Uterus (tissue), 2 donors: ENCODE results near the gene G6PC3.

ENCODE experiments used
- POLR2A ChIP-seq, 2 donors: fragments of 450-650 bp; IDR thresholded peaks; one replicate each; pipeline ENCODE4 v1.6.1; 2016; ENCODE audit warnings: antibody characterized with exemption in 2 of 2, mild to moderate bottlenecking in 1 of 2, moderate library complexity in 1 of 2
- TF ChIP-seq, protein P1 (sequence below), 4 experiments: fragments of 200-600 bp in 2 of 4; fragments of 450-650 bp in 2 of 4; sonication (generic) in 2 of 4; IDR thresholded peaks; one replicate each; pipeline ENCODE4 v1.5.1; 2016 to 2019; ENCODE audit warnings: antibody characterized with exemption in 4 of 4, mild to moderate bottlenecking in 2 of 4, moderate library complexity in 1 of 4

DNA sequence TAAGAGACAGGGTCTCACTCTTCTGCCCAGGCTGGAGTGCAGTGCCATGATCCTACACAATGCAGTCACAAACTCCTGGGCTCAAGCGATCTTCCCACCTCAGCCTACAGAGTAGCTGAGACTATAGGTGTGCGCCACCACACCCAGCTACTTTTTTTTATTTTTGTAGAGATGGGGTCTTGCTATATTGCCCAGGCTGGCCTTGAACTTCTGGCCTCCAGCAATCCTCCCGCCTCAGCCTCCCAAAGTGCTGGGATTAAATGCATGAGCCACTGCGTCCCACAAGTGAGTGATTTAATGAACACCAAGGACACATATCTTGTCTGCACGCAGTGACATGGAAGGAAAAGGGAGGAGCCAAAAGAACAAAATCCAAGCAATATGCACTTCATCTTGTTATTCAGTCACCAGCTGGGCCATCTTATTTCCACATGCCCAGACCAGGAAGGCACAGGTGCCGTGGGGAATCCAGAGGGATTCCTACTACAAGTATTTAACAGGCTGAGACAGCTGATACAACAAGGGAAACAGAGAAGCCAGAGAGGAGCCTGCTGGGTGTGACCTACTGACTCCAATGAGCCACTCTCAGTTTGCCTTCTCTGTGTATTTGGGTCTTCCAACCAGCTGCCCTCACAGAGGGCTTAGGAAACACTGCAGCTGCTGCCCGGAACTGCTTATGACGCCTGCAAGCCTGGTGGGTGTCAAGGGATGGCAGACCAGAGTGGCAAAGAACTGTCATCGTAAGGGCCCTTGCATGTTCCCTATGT, 21.1 kb upstream of the G6PC3 start:
- TF ChIP-seq, protein P1, sequence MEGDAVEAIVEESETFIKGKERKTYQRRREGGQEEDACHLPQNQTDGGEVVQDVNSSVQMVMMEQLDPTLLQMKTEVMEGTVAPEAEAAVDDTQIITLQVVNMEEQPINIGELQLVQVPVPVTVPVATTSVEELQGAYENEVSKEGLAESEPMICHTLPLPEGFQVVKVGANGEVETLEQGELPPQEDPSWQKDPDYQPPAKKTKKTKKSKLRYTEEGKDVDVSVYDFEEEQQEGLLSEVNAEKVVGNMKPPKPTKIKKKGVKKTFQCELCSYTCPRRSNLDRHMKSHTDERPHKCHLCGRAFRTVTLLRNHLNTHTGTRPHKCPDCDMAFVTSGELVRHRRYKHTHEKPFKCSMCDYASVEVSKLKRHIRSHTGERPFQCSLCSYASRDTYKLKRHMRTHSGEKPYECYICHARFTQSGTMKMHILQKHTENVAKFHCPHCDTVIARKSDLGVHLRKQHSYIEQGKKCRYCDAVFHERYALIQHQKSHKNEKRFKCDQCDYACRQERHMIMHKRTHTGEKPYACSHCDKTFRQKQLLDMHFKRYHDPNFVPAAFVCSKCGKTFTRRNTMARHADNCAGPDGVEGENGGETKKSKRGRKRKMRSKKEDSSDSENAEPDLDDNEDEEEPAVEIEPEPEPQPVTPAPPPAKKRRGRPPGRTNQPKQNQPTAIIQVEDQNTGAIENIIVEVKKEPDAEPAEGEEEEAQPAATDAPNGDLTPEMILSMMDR (IDR thresholded peaks at IDR 0.05) = no peak
- TF ChIP-seq POLR2A (IDR thresholded peaks at IDR 0.05) = no peak
